A549 (cell line): ENCODE measurements around the gene NEU4.

Experiments
- CEBPB ChIP-seq, 2 experiments: fragments of >200 bp in 1 of 2; sonication (Bioruptor Twin) in 1 of 2; formaldehyde crosslinking in 1 of 2; IDR thresholded peaks; 2 replicates each; pipeline ENCODE4 v1.6.1; 2012 to 2016
- EP300 ChIP-seq, 2 experiments: fragments of >200 bp; sonication (Bioruptor Twin); formaldehyde crosslinking; IDR thresholded peaks; 2 replicates in 1 of 2; 3 replicates in 1 of 2; pipeline ENCODE4 v1.6.1; 2016 to 2017
- FOSL2 ChIP-seq, 2 experiments: fragments of 450-650 bp in 1 of 2; fragments of >200 bp in 1 of 2; sonication (Bioruptor Twin) in 1 of 2; formaldehyde crosslinking; IDR thresholded peaks; 2 replicates each; pipeline versions ENCODE4 v1.5.0 to v1.6.1; 2016 to 2020; ENCODE audit warnings: mild to moderate bottlenecking in 1 of 2, moderate library complexity in 1 of 2
- GATA3 ChIP-seq: IDR thresholded peaks from 2 replicates; pipeline ENCODE4 v1.6.1; 2012; ENCODE audit warnings: borderline replicate concordance
- HDAC2 ChIP-seq: fragments of 200-600 bp; sonication (generic); IDR thresholded peaks from 2 replicates; pipeline ENCODE4 v1.6.1; 2016
- KDM1A ChIP-seq: fragments of 200-600 bp; sonication (generic); IDR thresholded peaks from 2 replicates; pipeline ENCODE4 v1.6.1; 2016; ENCODE audit warnings: low read depth, mild to moderate bottlenecking
- PHF8 ChIP-seq: fragments of 200-600 bp; sonication (generic); IDR thresholded peaks from 2 replicates; pipeline ENCODE4 v1.6.1; 2016; ENCODE audit warnings: low read depth, mild to moderate bottlenecking, antibody characterized with exemption, moderate library complexity, borderline replicate concordance
- POLR2A ChIP-seq: IDR thresholded peaks from 2 replicates; pipeline ENCODE4 v1.6.1; 2012; ENCODE audit warnings: mild to moderate bottlenecking, low read length
- REST ChIP-seq: fragments of 200-600 bp; sonication (generic); IDR thresholded peaks from 2 replicates; pipeline ENCODE4 v1.6.1; 2016; ENCODE audit warnings: antibody characterized with exemption, mild to moderate bottlenecking, moderate library complexity
- RFX5 ChIP-seq: fragments of 450-650 bp; IDR thresholded peaks from 2 replicates; pipeline ENCODE4 v1.7.1; 2014; ENCODE audit warnings: antibody characterized with exemption, mild to moderate bottlenecking, moderate library complexity
- RNF2 ChIP-seq: fragments of 200-600 bp; sonication (generic); IDR thresholded peaks from 2 replicates; pipeline ENCODE4 v1.6.1; 2016; ENCODE audit warnings: low read depth, mild to moderate bottlenecking, antibody characterized with exemption, moderate library complexity, borderline replicate concordance
- TF ChIP-seq, protein P1 (sequence below): fragments of >200 bp; sonication (Bioruptor Twin); formaldehyde crosslinking; IDR thresholded peaks from 3 replicates; pipeline ENCODE4 v1.5.1; 2016

DNA sequence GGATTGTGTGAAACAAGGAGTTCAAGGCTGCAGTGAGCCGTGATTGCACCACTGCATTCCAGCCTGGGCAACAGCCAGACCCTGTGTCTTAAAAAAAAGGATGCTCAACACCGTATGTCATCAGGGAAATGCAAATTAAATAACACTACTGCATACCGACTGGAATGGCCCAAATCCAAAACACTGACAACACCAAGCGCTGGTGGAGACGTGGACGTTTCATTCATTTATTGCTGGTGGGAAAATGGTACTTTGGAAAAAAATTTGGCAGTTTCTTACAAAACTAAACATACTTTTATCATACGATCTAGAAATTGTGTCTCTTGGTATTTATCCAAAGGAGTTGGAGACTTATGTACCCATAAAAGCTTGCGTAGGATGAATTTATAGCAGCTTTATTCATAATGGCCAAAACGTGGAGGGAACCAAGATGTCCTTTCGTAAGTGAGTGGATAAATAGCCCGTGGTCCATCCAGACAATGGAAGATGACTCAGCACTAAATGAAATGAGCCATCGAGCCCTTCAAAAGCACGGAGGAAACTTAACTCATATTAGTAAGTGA lies 24.2 kb downstream of the NEU4 start:
- no peak for TF ChIP-seq EP300 (IDR thresholded peaks at IDR 0.05)
- TF ChIP-seq, protein P1, sequence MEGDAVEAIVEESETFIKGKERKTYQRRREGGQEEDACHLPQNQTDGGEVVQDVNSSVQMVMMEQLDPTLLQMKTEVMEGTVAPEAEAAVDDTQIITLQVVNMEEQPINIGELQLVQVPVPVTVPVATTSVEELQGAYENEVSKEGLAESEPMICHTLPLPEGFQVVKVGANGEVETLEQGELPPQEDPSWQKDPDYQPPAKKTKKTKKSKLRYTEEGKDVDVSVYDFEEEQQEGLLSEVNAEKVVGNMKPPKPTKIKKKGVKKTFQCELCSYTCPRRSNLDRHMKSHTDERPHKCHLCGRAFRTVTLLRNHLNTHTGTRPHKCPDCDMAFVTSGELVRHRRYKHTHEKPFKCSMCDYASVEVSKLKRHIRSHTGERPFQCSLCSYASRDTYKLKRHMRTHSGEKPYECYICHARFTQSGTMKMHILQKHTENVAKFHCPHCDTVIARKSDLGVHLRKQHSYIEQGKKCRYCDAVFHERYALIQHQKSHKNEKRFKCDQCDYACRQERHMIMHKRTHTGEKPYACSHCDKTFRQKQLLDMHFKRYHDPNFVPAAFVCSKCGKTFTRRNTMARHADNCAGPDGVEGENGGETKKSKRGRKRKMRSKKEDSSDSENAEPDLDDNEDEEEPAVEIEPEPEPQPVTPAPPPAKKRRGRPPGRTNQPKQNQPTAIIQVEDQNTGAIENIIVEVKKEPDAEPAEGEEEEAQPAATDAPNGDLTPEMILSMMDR = no peak
- no peak for TF ChIP-seq POLR2A
- TF ChIP-seq RNF2 = no peak
- TF ChIP-seq CEBPB (IDR thresholded peaks at IDR 0.05) = no peak
- no peak for TF ChIP-seq HDAC2
- TF ChIP-seq GATA3 = no peak
- no peak for TF ChIP-seq REST
- no peak for TF ChIP-seq RFX5
- no peak for TF ChIP-seq KDM1A
- TF ChIP-seq PHF8 = no peak
- TF ChIP-seq FOSL2 (IDR thresholded peaks at IDR 0.05) = no peak
- TF ChIP-seq FOSL2 (CRISPR knock-in tag; IDR thresholded peaks at IDR 0.05) = no peak
